NCI-H2081 (cell line): ENCODE measurements around the gene PTPN6.
"Not testable (repeated sequence)": the region's sequence is repeated elsewhere in the genome, so short reads cannot be mapped to it uniquely, and the experiment has no call there.

Experiments used
- DNase-seq, 2 experiments: peaks; one replicate each; lab custom pipeline; 2025; lab: John Stamatoyannopoulos, UW

The PTPN6 gene

DNA sequence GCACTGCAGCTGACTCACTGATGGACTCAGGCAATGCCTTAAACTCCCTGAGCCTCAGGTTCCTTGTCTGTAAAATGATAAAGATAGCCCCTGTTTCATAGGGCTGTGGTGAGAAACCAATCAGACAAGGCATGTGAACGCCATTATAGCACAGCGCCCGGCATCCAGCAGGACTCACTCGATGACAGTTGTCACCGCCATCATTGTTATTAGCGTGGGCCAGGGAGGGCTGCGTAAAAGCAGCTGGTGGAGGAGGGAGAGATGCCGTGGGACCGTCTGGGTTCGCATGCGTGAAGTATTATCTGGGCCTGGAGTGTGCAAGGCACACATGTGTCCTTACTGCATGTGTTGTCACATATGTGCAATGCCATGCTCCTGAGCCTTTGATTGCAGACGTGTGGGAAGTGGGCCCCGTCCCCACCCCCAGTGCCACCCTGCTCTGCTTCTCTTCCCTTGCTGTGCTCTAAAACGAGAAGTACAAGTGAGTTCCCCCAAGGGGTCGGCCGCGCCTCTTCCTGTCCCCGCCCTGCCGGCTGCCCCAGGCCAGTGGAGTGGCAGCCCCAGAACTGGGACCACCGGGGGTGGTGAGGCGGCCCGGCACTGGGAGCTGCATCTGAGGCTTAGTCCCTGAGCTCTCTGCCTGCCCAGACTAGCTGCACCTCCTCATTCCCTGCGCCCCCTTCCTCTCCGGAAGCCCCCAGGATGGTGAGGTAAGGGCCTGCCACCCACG is at the start of gene PTPN6:
Gene PTPN6, plus strand, starts transcription at position 546 of the 730 bp plus-strand sequence. Its CDS starts 157 bp downstream, at position 703.
- no peak for DNase-seq

DNA sequence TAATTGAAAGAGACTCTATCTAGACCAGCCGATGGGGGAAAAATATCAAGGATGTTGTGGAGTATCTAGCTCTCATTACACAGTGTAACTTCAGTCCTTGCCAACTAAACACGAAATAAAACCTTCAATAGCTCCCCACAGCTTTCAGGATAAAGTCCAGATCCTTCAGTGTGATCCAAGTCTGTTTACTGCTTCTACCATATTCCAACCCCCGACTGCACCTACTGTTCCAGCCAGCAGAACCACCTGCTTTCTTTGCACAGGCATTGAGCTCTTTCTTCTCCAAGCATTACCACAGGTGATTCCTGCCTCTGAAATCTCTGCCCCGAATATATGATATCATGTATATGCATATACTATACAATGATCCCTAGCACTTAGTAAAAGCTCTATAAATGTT is 48.7 kb upstream of the PTPN6 start:
- DNase-seq: no peak

DNA sequence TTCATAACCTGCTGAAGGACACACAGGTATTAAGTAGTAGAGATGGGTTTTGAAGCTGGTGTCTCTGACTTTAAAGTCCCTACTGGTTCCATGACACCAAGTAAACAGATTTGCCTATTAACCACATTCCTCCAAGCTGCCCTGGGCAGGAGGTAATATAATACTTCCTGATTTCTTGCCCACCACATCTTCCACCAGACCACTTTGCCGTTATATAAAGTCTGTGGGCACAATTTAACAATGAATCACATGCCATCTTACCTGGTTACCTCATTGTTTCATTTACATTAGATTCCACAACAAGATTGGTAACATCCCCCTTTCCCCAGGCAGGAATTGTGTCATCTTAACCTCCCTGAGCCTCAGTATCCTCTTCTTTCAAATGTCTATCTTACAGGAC is 47.4 kb upstream of the PTPN6 start:
- no peak for DNase-seq

DNA sequence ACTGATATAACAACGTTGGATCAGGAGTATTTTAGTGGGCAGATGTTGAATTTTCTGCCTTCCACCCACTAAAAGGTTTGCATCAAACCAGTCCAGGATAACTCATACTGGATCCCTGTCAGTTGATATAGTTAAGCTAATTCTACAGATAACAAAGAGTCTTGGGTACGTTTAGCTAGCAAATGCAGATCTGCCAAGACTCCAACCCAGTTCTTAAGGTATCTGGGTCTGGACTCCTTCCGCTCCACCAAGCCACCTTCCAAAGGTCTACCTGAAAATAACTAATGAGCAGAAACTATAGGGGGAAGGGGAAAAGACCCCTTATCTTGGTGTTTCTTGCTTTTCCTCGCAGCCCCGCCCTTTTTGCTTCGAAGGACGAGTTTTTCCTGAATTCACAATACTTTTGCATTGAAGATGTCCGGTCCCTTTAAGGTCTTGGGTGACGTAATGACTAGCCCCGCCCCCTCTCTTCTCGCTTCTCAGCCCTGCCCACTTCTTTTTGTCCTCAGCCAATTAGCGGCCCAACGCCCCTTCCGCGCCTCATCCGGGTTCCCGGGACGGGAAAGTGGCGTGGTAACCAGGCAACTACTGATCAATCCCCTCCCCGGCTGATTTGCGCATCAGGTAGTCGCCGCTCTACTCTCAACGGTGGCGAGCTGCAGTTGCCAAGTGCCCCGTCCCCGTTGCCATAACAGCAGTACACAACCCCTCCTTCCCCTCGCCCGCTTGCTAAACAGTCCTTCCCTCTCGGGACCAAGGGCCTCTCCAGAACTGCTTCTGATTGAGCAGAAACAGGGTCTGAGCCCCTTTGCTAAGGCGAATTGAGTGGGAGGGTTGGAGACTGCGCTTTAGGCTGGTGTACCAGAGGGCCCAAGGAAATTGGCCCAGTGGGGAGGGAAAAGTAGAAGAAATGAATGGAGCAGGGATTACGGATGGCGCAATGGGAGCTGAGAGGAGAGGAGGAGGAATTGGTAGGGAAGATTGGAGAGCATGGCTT is 46.6 kb upstream of the PTPN6 start, which contains the start of gene LRRC23:
Gene LRRC23, plus strand, starts transcription at position 543 of the 997 bp plus-strand sequence. CDS start 812 bp downstream, outside the sequence.
- DNase-seq: peak; percentile 97

DNA sequence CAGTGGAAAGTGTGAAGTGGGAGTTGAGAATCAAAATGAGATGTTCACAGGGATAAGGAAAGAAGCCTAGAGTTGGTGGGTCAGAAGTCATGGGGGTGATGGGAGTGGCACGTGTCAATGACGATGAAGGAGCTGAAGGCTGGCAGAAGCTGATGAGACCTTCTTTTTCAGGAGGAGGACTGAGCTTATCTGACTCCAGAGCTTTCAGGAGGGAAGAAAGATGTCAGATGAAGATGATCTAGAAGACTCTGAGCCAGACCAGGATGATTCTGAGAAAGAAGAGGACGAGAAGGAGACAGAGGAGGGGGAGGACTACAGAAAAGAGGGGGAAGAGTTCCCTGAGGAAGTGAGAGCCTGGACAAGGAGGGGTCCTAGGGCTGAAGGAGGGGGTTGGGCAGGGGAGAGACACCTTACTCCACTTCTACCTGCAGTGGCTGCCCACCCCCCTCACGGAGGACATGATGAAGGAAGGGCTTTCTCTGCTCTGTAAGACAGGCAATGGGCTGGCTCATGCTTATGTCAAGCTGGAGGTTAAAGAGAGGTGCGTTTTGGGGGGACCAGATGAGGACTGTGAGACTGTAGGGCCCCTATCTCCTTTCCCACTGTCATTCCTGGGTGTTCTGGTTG is 45.6 kb upstream of the PTPN6 start:
- no peak for DNase-seq

DNA sequence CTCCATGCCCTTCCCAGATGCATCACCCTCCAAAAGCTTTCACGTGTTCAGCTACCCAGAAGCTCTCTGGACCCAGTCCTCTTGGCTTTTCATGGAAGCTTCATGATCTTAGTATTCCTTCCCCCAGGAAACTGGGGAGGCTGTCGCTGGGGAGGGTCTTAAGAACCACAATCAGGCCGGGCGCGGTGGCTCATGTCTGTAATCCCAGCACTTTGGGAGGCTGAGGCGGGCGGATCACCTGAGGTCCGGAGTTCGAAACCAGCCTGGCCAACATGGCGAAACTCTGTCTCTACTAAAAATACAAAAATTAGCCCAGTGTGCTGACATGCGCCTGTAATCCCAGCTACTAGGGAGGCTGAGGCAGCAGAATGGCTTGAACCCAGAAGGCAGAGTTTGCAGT is 43.0 kb upstream of the PTPN6 start:
- DNase-seq: not testable (repeated sequence)

DNA sequence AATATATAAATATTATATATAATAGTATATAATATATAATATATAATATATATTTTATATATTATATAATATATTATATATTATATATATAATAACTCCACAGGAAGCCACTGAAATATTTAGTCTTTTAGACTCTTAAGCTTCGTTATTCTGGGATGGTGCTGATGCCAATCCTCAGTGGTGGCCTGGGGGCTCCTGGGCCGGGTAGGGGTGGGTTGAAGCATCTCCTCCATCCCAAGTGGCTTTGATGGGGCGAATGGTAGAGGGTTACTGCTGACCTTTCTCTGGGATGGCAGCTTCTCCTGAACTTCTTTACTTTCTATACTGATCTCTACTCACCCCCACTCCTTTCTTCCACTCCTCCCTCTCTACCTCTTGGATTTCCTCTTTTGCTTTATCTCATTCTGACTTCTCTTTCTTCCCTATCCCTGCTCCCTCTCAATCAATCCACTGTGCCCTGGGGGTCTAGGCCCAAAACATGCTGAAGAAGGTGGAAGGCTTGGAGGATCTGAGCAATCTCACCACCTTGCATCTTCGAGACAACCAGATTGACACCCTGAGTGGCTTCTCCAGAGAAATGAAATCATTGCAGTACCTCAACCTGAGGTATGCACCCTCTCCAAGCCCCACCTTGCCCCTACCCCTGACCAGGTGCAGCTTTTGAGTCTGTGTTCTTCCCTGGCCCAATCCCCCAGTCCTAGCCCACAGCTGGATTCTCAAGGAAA is 41.6 kb upstream of the PTPN6 start:
- DNase-seq: peak in 1 of 2 experiments; percentile 10

DNA sequence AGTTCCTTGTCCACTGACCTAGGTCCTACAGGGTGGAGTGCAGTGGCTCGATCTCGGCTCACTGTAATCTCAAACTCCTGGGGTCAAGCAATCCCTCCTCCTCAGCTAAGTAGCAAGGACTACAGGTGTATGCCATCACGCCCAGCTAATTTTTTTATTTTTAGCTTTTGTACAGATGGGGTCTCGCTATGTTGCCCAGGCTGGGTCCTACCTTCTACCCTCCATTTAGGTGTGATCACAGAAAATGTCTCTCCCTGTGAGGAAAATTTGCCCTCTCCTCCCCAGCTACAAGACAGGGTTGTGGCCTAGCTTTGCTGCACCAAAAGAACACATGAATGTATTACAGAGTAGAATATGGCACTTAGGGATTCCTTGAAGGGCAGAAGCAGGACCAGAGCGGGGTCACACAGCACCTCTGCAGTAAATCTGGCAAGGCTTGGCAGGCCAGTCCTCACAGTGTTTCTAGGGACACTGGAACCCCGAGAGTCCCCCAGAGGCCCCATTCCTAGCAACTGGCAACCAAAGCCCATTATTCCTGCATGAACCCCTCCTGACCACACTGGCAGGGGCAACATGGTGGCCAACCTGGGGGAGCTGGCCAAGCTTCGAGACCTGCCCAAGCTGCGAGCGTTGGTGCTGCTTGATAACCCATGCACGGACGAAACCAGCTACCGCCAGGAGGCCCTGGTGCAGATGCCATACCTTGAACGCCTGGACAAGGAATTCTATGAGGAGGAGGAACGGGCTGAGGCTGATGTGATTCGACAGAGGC is 38.8 kb upstream of the PTPN6 start:
- no peak for DNase-seq

DNA sequence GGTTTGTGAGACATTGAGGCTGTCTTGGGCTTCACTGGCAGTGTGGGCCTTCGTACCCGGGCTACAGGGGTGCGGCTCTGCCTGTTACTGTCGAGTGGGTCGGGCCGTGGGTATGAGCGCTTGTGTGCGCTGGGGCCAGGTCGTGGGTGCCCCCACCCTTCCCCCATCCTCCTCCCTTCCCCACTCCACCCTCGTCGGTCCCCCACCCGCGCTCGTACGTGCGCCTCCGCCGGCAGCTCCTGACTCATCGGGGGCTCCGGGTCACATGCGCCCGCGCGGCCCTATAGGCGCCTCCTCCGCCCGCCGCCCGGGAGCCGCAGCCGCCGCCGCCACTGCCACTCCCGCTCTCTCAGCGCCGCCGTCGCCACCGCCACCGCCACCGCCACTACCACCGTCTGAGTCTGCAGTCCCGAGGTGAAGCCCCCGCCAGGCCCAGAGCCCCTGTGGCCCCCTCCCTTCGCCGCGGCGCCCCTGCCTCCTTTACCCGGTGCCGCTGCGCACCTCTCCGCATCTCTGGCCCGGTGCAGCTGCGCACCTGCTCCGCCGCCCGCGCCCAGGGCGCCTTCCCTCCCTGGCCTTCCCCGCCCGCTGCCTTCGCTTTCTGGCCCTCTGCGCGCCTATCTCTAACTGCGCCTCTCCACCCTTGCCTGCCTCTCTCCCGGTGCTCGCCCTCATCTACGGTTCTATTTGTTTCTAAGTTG is 36.8 kb upstream of the PTPN6 start, which contains the start of gene ENO2:
Gene ENO2, plus strand, starts transcription at position 335 of the 701 bp plus-strand sequence. CDS start 1,253 bp downstream, outside the sequence.
- DNase-seq: peak; percentile 56 to 69

DNA sequence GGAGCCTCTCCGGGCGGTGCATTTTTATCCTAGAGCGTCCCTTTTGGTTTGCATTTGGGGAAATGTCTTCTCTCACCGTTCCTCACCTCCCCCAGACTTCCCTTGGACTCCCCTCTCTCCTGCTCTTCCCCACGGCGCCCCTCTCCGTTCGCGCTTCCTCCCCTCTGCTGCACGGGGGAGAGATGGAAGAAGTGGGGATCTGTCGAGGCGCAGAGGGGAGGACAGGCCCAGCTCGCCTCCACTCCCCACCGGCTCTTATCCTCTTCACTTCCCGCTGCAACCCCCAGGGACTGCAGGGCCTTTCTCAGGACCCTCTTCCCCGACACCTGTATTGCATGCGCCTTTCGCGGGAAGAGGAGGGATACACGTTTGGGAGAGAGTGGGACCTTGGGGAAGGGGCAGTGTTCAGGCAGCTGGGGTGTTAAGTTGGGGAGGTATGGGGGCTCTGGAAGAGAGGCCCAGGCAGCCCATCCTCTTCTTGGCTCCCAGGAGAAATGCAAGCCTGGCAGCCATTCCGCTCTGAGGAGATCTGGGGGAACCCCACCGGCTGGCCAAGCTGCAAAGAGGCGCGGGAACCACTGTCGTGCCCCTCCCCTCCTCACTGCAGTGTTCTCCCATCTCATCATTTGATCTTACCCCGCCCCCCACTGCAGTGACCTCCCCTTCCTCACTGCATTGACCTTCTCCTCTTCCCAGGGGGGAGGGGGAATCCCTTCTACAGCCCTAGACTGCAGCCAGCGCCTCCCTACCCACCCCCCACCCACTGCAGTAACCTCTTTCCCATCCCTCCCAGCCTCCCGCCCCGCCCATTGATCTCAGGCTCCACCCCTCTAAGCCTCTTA is 36.0 kb upstream of the PTPN6 start:
- DNase-seq: peak; percentile 13 to 21

DNA sequence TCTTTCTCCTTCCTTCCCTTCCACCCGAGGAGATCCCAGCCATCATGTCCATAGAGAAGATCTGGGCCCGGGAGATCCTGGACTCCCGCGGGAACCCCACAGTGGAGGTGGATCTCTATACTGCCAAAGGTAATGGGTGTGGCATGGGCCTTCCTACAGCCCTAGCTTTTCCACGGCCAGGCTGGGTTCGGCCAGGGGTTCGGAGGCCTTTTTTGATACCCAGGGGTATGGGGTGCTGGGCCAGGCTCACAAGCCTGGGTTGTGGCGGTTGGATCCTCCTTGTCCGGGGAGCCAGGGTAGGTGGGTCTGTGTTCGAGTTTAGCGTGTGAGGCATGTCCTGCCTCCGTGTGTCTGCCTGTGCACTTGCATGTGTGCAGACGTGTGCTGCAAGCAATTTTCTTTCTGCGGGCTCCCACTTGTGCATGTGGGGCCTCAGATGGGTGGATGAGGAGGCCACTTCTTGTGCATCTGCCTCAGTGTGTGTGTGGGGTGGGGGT is 35.3 kb upstream of the PTPN6 start:
- no peak for DNase-seq

DNA sequence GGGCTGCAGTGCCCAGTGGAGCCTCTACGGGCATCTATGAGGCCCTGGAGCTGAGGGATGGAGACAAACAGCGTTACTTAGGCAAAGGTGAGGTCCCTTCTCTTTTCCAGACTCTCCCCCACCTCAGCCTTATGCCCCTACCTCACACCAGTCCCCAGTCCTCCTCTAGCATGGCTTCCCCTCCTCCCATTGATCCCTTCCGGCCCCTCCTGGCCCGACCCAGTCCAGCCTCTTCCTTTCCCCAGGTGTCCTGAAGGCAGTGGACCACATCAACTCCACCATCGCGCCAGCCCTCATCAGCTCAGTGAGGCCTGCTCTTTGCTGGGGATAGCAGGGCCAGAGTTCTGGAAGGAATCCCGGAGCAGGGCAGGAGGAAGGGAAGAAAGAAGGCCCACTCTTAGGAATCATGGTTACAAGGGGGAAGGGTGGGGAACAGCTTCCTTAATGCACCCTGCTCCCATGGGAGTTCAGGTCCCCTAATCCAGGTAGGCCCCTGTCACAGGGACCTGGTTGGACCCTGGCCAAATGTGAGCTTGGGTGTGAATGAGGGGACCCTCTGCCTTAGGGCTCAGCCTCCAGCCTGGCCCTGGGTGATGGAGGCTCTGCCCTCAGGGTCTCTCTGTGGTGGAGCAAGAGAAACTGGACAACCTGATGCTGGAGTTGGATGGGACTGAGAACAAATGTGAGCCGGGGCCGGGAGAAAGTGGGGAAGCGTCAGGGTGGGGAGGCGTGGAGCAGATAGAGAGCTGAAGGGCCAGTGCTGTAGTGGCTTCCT is 34.5 kb upstream of the PTPN6 start:
- DNase-seq: no peak

DNA sequence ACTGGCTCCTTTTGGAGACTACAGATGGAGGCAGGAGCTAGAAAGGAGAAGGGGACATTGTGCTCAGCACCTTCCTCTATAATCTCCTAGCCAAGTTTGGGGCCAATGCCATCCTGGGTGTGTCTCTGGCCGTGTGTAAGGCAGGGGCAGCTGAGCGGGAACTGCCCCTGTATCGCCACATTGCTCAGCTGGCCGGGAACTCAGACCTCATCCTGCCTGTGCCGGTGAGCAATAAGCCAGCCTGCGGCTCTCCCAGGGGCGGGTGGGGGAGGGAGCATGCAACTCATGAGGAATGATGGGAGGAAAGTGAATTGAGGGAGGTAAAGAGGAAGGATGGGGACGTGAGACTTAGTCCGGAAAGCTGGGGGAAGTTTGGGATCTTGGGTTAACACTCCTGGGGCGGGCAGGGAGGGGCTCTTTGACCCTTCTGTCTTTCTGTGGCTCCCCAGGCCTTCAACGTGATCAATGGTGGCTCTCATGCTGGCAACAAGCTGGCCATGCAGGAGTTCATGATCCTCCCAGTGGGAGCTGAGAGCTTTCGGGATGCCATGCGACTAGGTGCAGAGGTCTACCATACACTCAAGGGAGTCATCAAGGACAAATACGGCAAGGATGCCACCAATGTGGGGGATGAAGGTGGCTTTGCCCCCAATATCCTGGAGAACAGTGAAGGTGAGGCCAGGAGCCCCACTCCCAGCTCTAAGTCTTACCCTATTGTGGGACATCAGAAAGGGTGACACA is 33.5 kb upstream of the PTPN6 start:
- no peak for DNase-seq

DNA sequence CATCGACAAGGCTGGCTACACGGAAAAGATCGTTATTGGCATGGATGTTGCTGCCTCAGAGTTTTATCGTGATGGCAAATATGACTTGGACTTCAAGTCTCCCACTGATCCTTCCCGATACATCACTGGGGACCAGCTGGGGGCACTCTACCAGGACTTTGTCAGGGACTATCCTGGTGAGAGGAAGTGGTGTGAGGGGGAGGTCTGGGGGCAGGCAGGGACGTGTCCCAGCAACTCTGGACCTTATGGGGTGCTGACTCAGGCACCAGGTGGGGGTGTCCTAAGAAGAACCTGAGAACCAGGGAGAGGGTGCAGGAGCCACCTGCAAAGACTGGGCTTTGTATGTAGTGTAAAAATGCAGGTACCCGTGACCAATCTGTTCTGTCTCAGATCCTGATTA is 31.6 kb upstream of the PTPN6 start:
- no peak for DNase-seq

DNA sequence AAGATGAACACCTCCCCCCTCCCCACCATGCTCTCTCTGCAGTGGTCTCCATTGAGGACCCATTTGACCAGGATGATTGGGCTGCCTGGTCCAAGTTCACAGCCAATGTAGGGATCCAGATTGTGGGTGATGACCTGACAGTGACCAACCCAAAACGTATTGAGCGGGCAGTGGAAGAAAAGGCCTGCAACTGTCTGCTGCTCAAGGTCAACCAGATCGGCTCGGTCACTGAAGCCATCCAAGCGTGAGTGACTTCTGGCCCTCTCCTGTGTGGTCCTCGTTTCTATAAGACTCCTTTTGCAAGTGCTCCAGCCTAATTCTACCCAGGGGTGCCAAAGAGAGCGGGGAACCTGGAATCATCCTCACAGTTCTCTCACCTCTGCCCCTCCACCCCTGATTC is 29.6 kb upstream of the PTPN6 start:
- no peak for DNase-seq

DNA sequence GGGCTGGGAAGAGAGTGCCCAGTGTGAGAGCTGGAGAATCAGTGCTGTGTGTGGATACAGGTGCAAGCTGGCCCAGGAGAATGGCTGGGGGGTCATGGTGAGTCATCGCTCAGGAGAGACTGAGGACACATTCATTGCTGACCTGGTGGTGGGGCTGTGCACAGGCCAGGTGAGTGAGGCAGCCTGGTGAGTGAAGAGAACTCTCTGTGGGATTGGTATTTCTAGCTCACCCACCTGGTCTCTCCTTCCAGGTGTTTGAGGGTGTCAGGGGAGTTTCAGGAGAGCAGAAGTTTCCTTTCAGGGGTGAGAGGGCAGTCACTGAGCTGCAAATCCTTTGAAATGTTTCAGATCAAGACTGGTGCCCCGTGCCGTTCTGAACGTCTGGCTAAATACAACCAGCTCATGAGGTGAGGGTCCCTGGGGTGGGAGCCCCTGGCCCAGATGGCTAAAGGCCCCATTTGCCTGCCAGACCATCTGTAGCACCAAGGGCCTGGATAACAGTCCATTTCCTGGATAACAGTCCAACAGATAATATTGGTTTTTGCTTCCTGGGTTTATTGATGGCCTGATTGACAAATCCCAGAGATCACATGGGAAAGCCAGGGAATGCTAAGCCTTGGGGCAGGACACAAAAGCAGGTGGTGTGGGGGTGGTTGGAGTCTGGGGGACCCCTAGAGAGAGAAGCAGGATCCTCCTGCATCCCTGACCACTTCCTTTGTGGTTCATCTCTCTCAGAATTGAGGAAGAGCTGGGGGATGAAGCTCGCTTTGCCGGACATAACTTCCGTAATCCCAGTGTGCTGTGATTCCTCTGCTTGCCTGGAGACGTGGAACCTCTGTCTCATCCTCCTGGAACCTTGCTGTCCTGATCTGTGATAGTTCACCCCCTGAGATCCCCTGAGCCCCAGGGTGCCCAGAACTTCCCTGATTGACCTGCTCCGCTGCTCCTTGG is 28.9 kb upstream of the PTPN6 start:
- DNase-seq: no peak
